Measurements from ENCODE around the gene HSPBP1. TPM values are rescaled to one million over a fixed set of nuclear protein-coding genes. Genes with fewer than 3 reads are reported as not detected.
A peak's percentile ranks its signal among the peaks of the same experiment; 100 is the strongest.

HSPBP1 gene
- total and polyA plus RNA-seq, 2 of the 13 experiments (the other 11 are each of a cell fraction or from before 2014, with no cell fraction given): 22.3 to 33.7 TPM

- TF ChIP-seq, protein P1, sequence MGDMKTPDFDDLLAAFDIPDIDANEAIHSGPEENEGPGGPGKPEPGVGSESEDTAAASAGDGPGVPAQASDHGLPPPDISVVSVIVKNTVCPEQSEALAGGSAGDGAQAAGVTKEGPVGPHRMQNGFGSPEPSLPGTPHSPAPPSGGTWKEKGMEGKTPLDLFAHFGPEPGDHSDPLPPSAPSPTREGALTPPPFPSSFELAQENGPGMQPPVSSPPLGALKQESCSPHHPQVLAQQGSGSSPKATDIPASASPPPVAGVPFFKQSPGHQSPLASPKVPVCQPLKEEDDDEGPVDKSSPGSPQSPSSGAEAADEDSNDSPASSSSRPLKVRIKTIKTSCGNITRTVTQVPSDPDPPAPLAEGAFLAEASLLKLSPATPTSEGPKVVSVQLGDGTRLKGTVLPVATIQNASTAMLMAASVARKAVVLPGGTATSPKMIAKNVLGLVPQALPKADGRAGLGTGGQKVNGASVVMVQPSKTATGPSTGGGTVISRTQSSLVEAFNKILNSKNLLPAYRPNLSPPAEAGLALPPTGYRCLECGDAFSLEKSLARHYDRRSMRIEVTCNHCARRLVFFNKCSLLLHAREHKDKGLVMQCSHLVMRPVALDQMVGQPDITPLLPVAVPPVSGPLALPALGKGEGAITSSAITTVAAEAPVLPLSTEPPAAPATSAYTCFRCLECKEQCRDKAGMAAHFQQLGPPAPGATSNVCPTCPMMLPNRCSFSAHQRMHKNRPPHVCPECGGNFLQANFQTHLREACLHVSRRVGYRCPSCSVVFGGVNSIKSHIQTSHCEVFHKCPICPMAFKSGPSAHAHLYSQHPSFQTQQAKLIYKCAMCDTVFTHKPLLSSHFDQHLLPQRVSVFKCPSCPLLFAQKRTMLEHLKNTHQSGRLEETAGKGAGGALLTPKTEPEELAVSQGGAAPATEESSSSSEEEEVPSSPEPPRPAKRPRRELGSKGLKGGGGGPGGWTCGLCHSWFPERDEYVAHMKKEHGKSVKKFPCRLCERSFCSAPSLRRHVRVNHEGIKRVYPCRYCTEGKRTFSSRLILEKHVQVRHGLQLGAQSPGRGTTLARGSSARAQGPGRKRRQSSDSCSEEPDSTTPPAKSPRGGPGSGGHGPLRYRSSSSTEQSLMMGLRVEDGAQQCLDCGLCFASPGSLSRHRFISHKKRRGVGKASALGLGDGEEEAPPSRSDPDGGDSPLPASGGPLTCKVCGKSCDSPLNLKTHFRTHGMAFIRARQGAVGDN (CRISPR knock-in tag; IDR thresholded peaks at IDR 0.05): peak; percentile 91
- TF ChIP-seq RARG (CRISPR knock-in tag; IDR thresholded peaks at IDR 0.05; ENCODE audit: low read depth) (peak; percentile 93; the same call in 1 of the 2 replicates), TOPORS (CRISPR knock-in tag; IDR thresholded peaks at IDR 0.05) (no peak), DBP (CRISPR knock-in tag; IDR thresholded peaks at IDR 0.05; ENCODE audit: not compliant biosample characterization) (peak; percentile 91), ZNF83 (CRISPR knock-in tag; IDR thresholded peaks at IDR 0.05; ENCODE audit: borderline replicate concordance) (peak; percentile 91), TAF15 (IDR thresholded peaks at IDR 0.05; ENCODE audit: low read depth, low read length, poor library complexity, severe bottlenecking) (no peak), SKIL (CRISPR knock-in tag; IDR thresholded peaks at IDR 0.05; ENCODE audit: borderline replicate concordance) (peak; percentile 71)
- TF ChIP-seq, protein P2, sequence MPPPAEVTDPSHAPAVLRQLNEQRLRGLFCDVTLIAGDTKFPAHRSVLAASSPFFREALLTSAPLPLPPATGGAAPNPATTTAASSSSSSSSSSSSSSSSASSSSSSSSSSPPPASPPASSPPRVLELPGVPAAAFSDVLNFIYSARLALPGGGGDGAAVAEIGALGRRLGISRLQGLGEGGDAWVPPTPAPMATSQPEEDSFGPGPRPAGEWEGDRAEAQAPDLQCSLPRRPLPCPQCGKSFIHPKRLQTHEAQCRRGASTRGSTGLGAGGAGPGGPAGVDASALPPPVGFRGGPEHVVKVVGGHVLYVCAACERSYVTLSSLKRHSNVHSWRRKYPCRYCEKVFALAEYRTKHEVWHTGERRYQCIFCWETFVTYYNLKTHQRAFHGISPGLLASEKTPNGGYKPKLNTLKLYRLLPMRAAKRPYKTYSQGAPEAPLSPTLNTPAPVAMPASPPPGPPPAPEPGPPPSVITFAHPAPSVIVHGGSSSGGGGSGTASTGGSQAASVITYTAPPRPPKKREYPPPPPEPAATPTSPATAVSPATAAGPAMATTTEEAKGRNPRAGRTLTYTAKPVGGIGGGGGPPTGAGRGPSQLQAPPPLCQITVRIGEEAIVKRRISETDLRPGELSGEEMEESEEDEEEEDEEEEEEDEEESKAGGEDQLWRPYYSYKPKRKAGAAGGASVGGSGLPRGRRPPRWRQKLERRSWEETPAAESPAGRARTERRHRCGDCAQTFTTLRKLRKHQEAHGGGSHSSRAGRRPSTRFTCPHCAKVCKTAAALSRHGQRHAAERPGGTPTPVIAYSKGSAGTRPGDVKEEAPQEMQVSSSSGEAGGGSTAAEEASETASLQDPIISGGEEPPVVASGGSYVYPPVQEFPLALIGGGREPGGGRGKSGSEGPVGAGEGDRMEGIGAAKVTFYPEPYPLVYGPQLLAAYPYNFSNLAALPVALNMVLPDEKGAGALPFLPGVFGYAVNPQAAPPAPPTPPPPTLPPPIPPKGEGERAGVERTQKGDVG (CRISPR knock-in tag; IDR thresholded peaks at IDR 0.05; ENCODE audit: borderline replicate concordance): peak; percentile 70; the same call in 1 of the 2 replicates
Measured at GRCh38 chr19:55216461-55217198, 63.3 kb downstream of the HSPBP1 start (continued).

Data from HepG2 (cell line).